RWPE2 (cell line): ENCODE data around the gene CRISP1.

ENCODE experiments used
- ATAC-seq: fragments of 200-7000 bp; cut with Tn5 transposase; 3 replicates; pipeline ENCODE4 v1.9.1; 2021; ENCODE audit warnings: low read depth
- DNase-seq: peaks from one replicate; pipeline ENCODE4 v3.0.0-alpha.2; 2020; ENCODE audit warnings: low spot score
- H3K27ac ChIP-seq: fragments of 450-650 bp; 2 replicates; pipeline ENCODE4 v1.5.1; 2017; ENCODE audit warnings: mild to moderate bottlenecking; ENCODE audit not compliant: poor library complexity, severe bottlenecking
- H3K27me3 ChIP-seq: fragments of 250-450 bp; sonication (Bioruptor Pico); 2 replicates; pipeline ENCODE4 v1.5.1; 2021; ENCODE audit warnings: mild to moderate bottlenecking, moderate library complexity; ENCODE audit not compliant: insufficient read depth, poor library complexity, severe bottlenecking
- H3K36me3 ChIP-seq: fragments of 250-450 bp; sonication (Bioruptor Pico); 2 replicates; pipeline ENCODE4 v1.5.1; 2020; ENCODE audit warnings: low read depth, mild to moderate bottlenecking, moderate library complexity
- H3K4me1 ChIP-seq: fragments of 250-450 bp; sonication (Bioruptor Pico); 2 replicates; pipeline ENCODE4 v1.5.1; 2021; ENCODE audit warnings: mild to moderate bottlenecking, moderate library complexity; ENCODE audit not compliant: insufficient read depth, poor library complexity, severe bottlenecking
- H3K4me3 ChIP-seq: fragments of 250-450 bp; sonication (Bioruptor Pico); 2 replicates; pipeline ENCODE4 v1.5.1; 2021; ENCODE audit warnings: mild to moderate bottlenecking, moderate library complexity; ENCODE audit not compliant: severe bottlenecking
- H3K9me3 ChIP-seq: fragments of 250-450 bp; sonication (Bioruptor Pico); 2 replicates; pipeline ENCODE4 v1.5.1; 2021; ENCODE audit warnings: mild to moderate bottlenecking, moderate library complexity; ENCODE audit not compliant: severe bottlenecking
- CTCF ChIP-seq: fragments of 450-650 bp; IDR thresholded peaks from one replicate; pipeline ENCODE4 v1.5.1; 2017; ENCODE audit warnings: mild to moderate bottlenecking, moderate library complexity; ENCODE audit not compliant: poor library complexity, severe bottlenecking

Gene CRISP1

DNA sequence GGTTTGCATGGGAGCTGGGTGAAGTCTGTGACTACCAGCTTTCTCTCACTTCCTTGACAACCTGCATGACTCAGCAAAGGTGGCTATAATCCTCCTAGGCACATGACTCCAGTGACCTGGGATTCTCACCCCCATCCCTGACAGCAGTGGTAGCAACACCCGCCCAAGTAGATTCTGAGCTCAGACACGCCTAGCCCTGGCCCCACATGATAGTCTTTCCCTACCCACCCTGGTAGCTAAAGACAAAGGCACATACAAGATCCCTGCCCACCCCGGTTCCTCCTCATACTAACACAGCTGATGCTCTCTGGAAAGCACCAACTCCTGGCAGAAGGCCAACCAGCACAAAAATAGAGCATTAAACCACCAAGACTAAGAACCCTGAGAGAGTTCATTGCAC lies 25.9 kb upstream of the CRISP1 start:
- Histone ChIP-seq H3K4me3 (no peak overlapping the region), H3K27ac (no peak overlapping the region), H3K36me3 (no peaks in the 10 kb centered on the region), H3K4me1 (no peaks in the 10 kb centered on the region), H3K9me3 (no peaks in the 10 kb centered on the region), H3K27me3 (no peaks in the 10 kb centered on the region)
- no peak for DNase-seq
- no peak for ATAC-seq
- no peak for TF ChIP-seq CTCF

DNA sequence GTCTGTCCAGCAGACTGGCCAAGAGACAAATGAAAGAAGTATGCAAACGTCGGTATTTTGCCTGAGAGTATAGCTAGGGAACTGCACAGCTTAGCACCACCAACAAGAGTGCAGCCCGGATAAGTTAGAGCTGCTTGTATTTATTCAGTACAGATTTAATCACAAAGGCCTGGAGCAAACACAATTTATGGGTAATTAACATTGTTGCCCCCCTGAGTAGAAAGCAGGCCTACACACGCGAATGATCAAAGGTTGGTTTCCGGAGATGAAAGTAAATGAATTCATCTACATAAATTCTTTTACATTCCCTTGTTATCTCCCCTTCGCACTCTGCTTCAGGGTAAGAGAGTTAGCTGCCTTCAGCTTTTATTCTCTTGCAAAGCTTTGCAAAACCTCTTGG lies 24.7 kb upstream of the CRISP1 start:
- no peak for DNase-seq
- Histone ChIP-seq H3K36me3 (no peaks in the 10 kb centered on the region), H3K4me3 (no peak overlapping the region), H3K27ac (no peak overlapping the region), H3K27me3 (no peaks in the 10 kb centered on the region), H3K9me3 (no peaks in the 10 kb centered on the region), H3K4me1 (no peaks in the 10 kb centered on the region)
- no peak for ATAC-seq
- no peak for TF ChIP-seq CTCF

DNA sequence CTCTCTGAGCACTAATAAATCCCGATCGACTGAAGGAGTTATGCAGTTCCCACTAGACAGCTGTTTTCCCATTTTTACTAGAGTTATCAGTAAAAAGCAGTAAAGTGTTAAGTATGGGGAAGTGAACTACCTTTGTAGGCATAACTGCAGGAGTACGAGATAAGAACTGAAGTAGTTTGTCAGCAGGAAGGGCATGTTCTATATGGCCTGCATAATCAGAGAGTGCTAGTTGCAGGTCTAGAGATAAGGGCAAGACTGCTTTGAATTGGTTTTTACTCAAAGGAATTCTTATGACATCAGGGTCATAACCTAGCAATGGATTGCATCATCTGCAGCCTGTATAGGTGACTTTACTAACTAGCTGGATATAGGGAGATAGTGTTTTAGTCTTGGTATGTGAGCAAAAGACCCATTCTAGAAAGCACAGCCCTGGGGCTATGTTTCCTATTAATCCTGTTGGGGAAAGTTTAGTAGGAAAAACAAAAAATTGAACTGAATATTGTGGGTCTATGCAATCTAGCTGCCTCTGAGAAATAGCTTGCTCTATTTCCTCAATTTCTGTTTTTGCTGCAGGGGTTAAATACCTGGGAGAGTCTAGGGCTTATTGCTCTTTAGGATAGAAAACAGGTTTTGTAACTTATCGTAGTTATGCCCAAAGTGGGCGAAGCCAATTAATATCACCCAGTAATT lies 22.6 kb upstream of the CRISP1 start:
- H3K9me3 ChIP-seq = no peaks in the 10 kb centered on the region
- no peak overlapping the region for H3K27ac ChIP-seq
- no peaks in the 10 kb centered on the region for H3K27me3 ChIP-seq
- no peaks in the 10 kb centered on the region for H3K36me3 ChIP-seq
- DNase-seq (no peak), ATAC-seq (no peak)
- no peak for TF ChIP-seq CTCF
- no peak overlapping the region for H3K4me3 ChIP-seq
- no peaks in the 10 kb centered on the region for H3K4me1 ChIP-seq

DNA sequence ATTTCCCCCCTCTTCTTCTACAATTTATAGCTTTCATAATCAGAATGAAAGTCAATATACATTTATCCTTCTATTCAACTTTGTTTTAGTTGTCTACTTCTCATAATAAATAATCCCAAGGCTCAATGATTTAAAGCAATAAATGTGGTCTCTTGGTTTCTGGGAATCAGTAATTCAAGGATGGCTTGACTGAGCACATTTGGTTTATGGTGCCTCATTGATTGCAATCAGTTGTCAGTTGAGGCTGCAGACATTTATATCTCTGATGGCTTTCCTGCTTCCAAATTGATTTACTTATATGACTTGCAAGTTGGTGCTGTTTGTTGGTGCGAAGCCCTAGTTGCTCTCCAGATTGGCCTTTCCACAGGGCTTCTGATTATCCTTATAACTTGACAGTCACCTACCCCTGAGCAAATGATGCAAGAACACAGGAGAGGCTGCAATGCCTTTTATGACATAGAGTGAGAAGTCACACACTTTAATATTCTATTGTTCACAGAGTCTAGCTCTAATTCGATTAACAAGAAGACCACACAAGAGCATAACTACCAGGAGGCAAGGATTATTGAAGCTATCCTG lies 2.7 kb upstream of the CRISP1 start:
- no peak overlapping the region for H3K27ac ChIP-seq
- H3K36me3 ChIP-seq = no peaks in the 10 kb centered on the region
- DNase-seq = no peak
- no peak overlapping the region for H3K4me3 ChIP-seq
- H3K9me3 ChIP-seq = no peaks in the 10 kb centered on the region
- no peaks in the 10 kb centered on the region for H3K27me3 ChIP-seq
- H3K4me1 ChIP-seq = no peaks in the 10 kb centered on the region
- no peak for TF ChIP-seq CTCF
- ATAC-seq = no peak

DNA sequence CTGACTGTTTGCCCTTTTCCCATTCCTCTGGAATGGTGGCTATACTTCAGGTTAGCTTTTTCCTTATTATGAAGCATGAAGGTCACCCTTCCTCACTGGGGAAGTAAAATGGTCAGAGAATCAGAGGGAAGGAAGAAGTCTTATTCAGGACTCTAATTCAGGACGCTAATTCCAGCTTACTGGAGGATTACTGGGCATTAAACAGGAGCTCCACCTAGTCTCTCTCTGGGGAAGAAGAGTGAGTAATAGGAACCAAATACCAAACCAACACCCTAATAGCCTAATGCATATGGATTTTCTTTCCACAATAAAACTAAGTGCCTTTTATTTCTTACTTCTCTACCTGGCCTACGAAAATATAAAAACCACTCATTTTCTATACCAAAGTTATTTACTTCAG lies 10.1 kb downstream of the CRISP1 start:
- Histone ChIP-seq H3K9me3 (peaks cover 2% of the 10 kb centered on the region), H3K4me1 (no peaks in the 10 kb centered on the region), H3K36me3 (no peaks in the 10 kb centered on the region), H3K27ac (no peak overlapping the region), H3K27me3 (no peaks in the 10 kb centered on the region), H3K4me3 (no peak overlapping the region)
- no peak for ATAC-seq
- no peak for TF ChIP-seq CTCF
- DNase-seq = no peak
